GM10248 (cell line): Measurements from ENCODE around the gene SMAD7.
A peak's percentile ranks its signal among the peaks of the same experiment; 100 is the strongest.

ENCODE experiments used
- CTCF ChIA-PET: fragments of 300-600 bp; sonication (Branson Sonifier 250); formaldehyde crosslinking; extraction: SDS; loops from one replicate; lab custom pipeline; 2021; ENCODE audit warnings: antibody characterized with exemption; lab: Yijun Ruan, JAX
- POLR2A ChIA-PET: fragments of 350-650 bp; sonication (Branson Sonifier 250); formaldehyde crosslinking; extraction: SDS; loops from one replicate; lab custom pipeline; 2020; ENCODE audit warnings: antibody characterized with exemption; lab: Yijun Ruan, JAX
- DNase-seq: peaks from one replicate; pipeline ENCODE4 v3.0.0; 2012; ENCODE audit errors: extremely low spot score
- CTCF ChIP-seq: IDR thresholded peaks from 2 replicates; pipeline ENCODE4 v1.5.1; 2012; ENCODE audit warnings: mild to moderate bottlenecking, low read depth; ENCODE audit errors: extremely low read depth, missing control alignments, control extremely low read depth

SMAD7 gene

GRCh38 chr18:48927286-48928080 lies 23.3 kb downstream of the SMAD7 start:
- ChIA-PET CTCF (interaction anchor here (1.1 kb wide), 1 partner anchor 10 kb away, joined by 3 read pairs; no protein-coding TSS in a partner anchor), POLR2A (no interaction called here)
- no peak for TF ChIP-seq CTCF

GRCh38 chr18:48926420-48926857 lies 24.3 kb downstream of the SMAD7 start:
- no peak for DNase-seq
- CTCF ChIA-PET: interaction anchor here (1.0 to 1.9 kb wide), 4 partner anchors 11 to 250 kb away, joined by 3 to 6 read pairs (median 4); no protein-coding TSS in a partner anchor
- POLR2A ChIA-PET: no interaction called here
- no peak for TF ChIP-seq CTCF

More at GRCh38 chr18:48927286-48928080, 23.3 kb downstream of the SMAD7 start:
- DNase-seq: no peak

GRCh38 chr18:48925491-48925780 lies 25.3 kb downstream of the SMAD7 start:
- POLR2A ChIA-PET: interaction anchor here (0.7 kb wide), 1 partner anchor 15 kb away, joined by 3 read pairs; no protein-coding TSS in a partner anchor
- no peak for DNase-seq
- CTCF ChIA-PET: interaction anchor here (1.1 to 1.9 kb wide), 3 partner anchors 131 to 249 kb away, joined by 3 to 6 read pairs (median 3); no protein-coding TSS in a partner anchor
- no peak for TF ChIP-seq CTCF

GRCh38 chr18:48924630-48925490 lies 25.9 kb downstream of the SMAD7 start:
- DNase-seq: no peak
- CTCF ChIA-PET: interaction anchor here (0.7 to 1.9 kb wide), 6 partner anchors 8 to 148 kb away, joined by 3 to 6 read pairs (median 3); no protein-coding TSS in a partner anchor
- no peak for TF ChIP-seq CTCF
- POLR2A ChIA-PET: no interaction called here

GRCh38 chr18:48923746-48924629 lies 26.8 kb downstream of the SMAD7 start:
- no peak for TF ChIP-seq CTCF
- DNase-seq: peak; percentile 75
- ChIA-PET CTCF (interaction anchor here (0.8 to 1.2 kb wide), 3 partner anchors 9 to 89 kb away, joined by 3 read pairs; no protein-coding TSS in a partner anchor), POLR2A (no interaction called here)
